DOHH2 (cell line): ENCODE data around the gene TYK2.
"Not testable (repeated sequence)": the region's sequence is repeated elsewhere in the genome, so short reads cannot be mapped to it uniquely, and the experiment has no call there.

Source experiments
- H3F3A ChIP-seq: fragments of 200-600 bp; sonication (generic), shearing (Covaris generic); 2 replicates; pipeline ENCODE4 v1.6.0; 2016; ENCODE audit warnings: antibody characterized with exemption, mild to moderate bottlenecking; ENCODE audit not compliant: control insufficient read depth, insufficient read depth
- H3K27ac ChIP-seq: fragments of 200-600 bp; sonication (generic); 2 replicates; pipeline ENCODE4 v1.5.1; 2014; ENCODE audit warnings: low read depth, mild to moderate bottlenecking, low read length, moderate library complexity
- H3K27me3 ChIP-seq: fragments of 200-600 bp; sonication (generic); 2 replicates; pipeline ENCODE4 v1.6.1; 2014; ENCODE audit warnings: mild to moderate bottlenecking, low read length, mixed read lengths; ENCODE audit not compliant: control insufficient read depth
- H3K36me3 ChIP-seq: fragments of 200-600 bp; sonication (generic); 2 replicates; pipeline ENCODE4 v1.6.1; 2014; ENCODE audit warnings: mild to moderate bottlenecking, low read length, moderate library complexity, mixed read lengths; ENCODE audit not compliant: control insufficient read depth
- H3K4me1 ChIP-seq: fragments of 200-600 bp; sonication (generic); 2 replicates; pipeline ENCODE4 v1.6.1; 2014; ENCODE audit warnings: mild to moderate bottlenecking, low read length, mixed read lengths; ENCODE audit not compliant: control insufficient read depth
- H3K4me2 ChIP-seq: fragments of 200-600 bp; sonication (generic); 2 replicates; pipeline ENCODE4 v1.6.0; 2014; ENCODE audit warnings: mild to moderate bottlenecking, low read length, moderate library complexity
- H3K4me3 ChIP-seq: fragments of 200-600 bp; sonication (generic); 2 replicates; pipeline ENCODE4 v1.5.1; 2014; ENCODE audit warnings: mild to moderate bottlenecking, low read length, mixed read lengths
- H3K79me2 ChIP-seq: fragments of 200-600 bp; sonication (generic); 2 replicates; pipeline ENCODE4 v1.6.1; 2014; ENCODE audit warnings: mild to moderate bottlenecking, low read length, mixed read lengths; ENCODE audit not compliant: control insufficient read depth
- H3K9me2 ChIP-seq: fragments of 200-600 bp; sonication (generic); replicated peaks from 2 replicates; pipeline ENCODE4 v1.6.1; 2014; ENCODE audit warnings: mild to moderate bottlenecking, low read length, mixed read lengths; ENCODE audit not compliant: control insufficient read depth
- H3K9me3 ChIP-seq: fragments of 200-600 bp; sonication (generic); 2 replicates; pipeline ENCODE4 v1.6.1; 2014; ENCODE audit warnings: antibody characterized with exemption, low read length, mixed read lengths; ENCODE audit not compliant: control insufficient read depth, insufficient read depth
- H4K20me1 ChIP-seq: fragments of 200-600 bp; sonication (generic); 2 replicates; pipeline ENCODE4 v1.6.0; 2014; ENCODE audit warnings: low read depth, mild to moderate bottlenecking, antibody characterized with exemption, low read length, moderate library complexity; ENCODE audit not compliant: control insufficient read depth, insufficient read depth
- CTCF ChIP-seq: fragments of 200-600 bp; sonication (generic); IDR thresholded peaks from one replicate; pipeline ENCODE4 v1.5.1; 2014; ENCODE audit warnings: antibody characterized with exemption, mild to moderate bottlenecking, low read depth, low read length; ENCODE audit not compliant: poor library complexity, severe bottlenecking
- EZH2phosphoT487 ChIP-seq: fragments of 200-600 bp; sonication (generic); IDR thresholded peaks from 2 replicates; pipeline ENCODE4 v1.6.1; 2017; ENCODE audit warnings: borderline replicate concordance, mild to moderate bottlenecking, antibody characterized with exemption, low read length, moderate library complexity, mixed read lengths

The TYK2 gene

GRCh38 chr19:10372690-10373089 is 7.7 kb downstream of the TYK2 start:
- TF ChIP-seq CTCF: no peak
- TF ChIP-seq EZH2phosphoT487: no peak
- no peak overlapping the region for H3K4me3 ChIP-seq
- H3K27ac ChIP-seq: no peak overlapping the region
- H3K4me2 ChIP-seq: no peak overlapping the region
- H3F3A ChIP-seq: peaks cover 3% of the 10 kb centered on the region; the same call in 1 of the 2 replicates
- H4K20me1 ChIP-seq: no peaks in the 10 kb centered on the region
- peaks cover 40% of the 10 kb centered on the region for H3K36me3 ChIP-seq
- peaks cover 19% of the 10 kb centered on the region for H3K4me1 ChIP-seq
- H3K9me3 ChIP-seq: no peaks in the 10 kb centered on the region
- H3K9me2 ChIP-seq: no peaks in the 10 kb centered on the region
- peaks cover 9% of the 10 kb centered on the region; the same call in 1 of the 2 replicates for H3K79me2 ChIP-seq
- H3K27me3 ChIP-seq: no peaks in the 10 kb centered on the region

- Histone ChIP-seq H3K36me3 (peaks cover 60% of the 10 kb centered on the region), H3F3A (no peaks in the 10 kb centered on the region)
Measured at GRCh38 chr19:10368101-10368803, 12.1 kb downstream of the TYK2 start.

DNA sequence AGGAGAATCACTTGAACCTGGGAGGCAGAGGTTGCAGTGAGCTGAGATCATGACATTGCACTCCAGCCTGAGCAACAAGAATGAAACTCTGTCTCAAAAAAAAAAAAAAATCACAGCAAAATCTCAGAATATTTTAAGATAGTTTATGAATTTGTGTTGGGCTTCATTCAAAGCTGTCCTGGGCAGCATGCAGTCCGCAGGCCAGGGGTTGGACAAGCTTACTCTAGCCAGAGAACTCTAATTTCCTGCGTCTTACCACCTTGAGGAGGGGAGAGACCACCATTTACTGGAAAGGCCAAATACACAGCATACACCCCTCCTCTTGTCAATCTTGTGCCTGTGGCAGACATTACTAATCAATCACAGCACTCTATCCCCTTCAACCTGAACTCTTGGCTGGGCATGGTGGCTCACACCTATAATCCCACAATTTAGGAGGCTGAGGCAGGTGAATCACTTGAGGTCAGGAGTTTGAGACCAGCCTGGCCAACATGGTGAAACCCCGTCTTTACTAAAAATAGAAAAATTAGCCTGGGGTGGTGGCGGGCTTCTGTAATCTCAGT is 13.3 kb downstream of the TYK2 start:
- H3K4me1 ChIP-seq, H3K79me2 ChIP-seq, H3K9me3 ChIP-seq, H4K20me1 ChIP-seq, H3F3A ChIP-seq, H3K27ac ChIP-seq, H3K9me2 ChIP-seq, H3K4me2 ChIP-seq, H3K4me3 ChIP-seq, H3K27me3 ChIP-seq: not testable (repeated sequence)
- H3K36me3 ChIP-seq: peaks cover 64% of the 10 kb centered on the region

More at GRCh38 chr19:10368101-10368803, 12.1 kb downstream of the TYK2 start:
- no peak for TF ChIP-seq CTCF
- no peak for TF ChIP-seq EZH2phosphoT487
- no peaks in the 10 kb centered on the region for H3K79me2 ChIP-seq
- H3K4me2 ChIP-seq: no peak overlapping the region
- no peaks in the 10 kb centered on the region for H3K9me2 ChIP-seq
- H3K27me3 ChIP-seq: no peaks in the 10 kb centered on the region
- no peak overlapping the region for H3K4me3 ChIP-seq
- H3K4me1 ChIP-seq: peaks cover 1% of the 10 kb centered on the region; the same call in 1 of the 2 replicates
- H3K27ac ChIP-seq: no peak overlapping the region
- no peaks in the 10 kb centered on the region for H3K9me3 ChIP-seq
- no peaks in the 10 kb centered on the region for H4K20me1 ChIP-seq

DNA sequence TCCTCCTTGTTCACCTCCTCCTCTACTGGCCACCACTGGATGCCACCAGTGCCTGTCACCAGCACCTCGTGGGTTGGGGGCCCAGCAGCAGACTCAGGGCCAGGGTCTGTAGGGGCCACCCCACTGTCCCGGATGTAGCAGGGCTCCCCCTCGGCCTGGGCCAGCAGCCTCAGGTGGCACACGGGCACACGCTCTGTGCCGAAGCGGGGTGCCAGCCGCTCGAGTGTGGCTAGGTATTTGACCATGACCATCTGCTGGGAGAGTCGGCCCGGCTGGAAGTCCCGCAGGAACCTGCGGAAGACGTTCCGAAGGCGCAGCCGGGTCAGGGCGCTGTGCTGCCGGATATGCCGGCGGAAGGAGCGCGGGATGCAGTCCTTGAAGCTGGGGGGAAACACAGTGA is 14.9 kb downstream of the TYK2 start:
- H3K36me3 ChIP-seq: peaks cover 70% of the 10 kb centered on the region
- H3K9me2 ChIP-seq: no peaks in the 10 kb centered on the region
- TF ChIP-seq EZH2phosphoT487: no peak
- TF ChIP-seq CTCF: no peak
- no peaks in the 10 kb centered on the region for H3K27me3 ChIP-seq
- H3K27ac ChIP-seq: no peak overlapping the region
- no peaks in the 10 kb centered on the region for H3F3A ChIP-seq
- no peak overlapping the region for H3K4me3 ChIP-seq
- H3K4me1 ChIP-seq: no peaks in the 10 kb centered on the region
- no peaks in the 10 kb centered on the region for H3K9me3 ChIP-seq
- no peaks in the 10 kb centered on the region for H3K79me2 ChIP-seq
- no peaks in the 10 kb centered on the region for H4K20me1 ChIP-seq
- no peak overlapping the region for H3K4me2 ChIP-seq
